ENCODE measurements around the gene SLC14A1. TPM values are rescaled to one million over a fixed set of nuclear protein-coding genes. Genes with fewer than 3 reads are reported as not detected.

SLC14A1 gene
- total and polyA plus RNA-seq, 2 of the 4 experiments (the other 2 are of a cell fraction) = 20.5 to 31.9 TPM

DNA sequence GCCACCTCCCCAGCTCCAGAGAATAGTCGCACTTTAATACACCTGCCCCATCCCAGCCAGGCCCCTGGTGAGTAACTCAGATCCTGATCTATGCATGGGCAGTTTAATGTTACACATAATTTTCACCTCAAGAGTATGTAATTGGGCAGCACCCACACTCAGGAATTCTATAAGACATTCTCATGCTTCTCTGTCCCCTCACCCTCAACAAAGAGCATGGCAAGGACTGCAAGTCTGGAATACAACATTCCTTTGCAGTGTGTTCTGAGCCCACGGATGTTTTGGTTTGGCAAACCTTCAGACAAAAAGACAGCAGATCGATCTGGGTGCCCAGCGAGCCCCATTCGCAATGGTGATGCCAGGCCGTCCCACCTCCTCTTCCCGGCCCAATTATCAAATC, 4.9 kb upstream of the SLC14A1 start:
- no peak overlapping the region for H3K4me2 ChIP-seq (ENCODE audit: low read depth, low read length)
- H4K20me1 ChIP-seq (ENCODE audit: insufficient read depth, low read length) = no peaks in the 10 kb centered on the region
- no peak overlapping the region for H3K4ac ChIP-seq (ENCODE audit: low read depth, low read length)
- no peak overlapping the region for H3K56ac ChIP-seq (ENCODE audit: extremely low read depth, insufficient read depth, low read length)
- 100% methylated on average over 4 of the region's 7 CpGs; no CpG with 5 or more reads in 1 of the 2 experiments for WGBS, 2 experiments (ENCODE audit: extremely low coverage in 2 of 2, insufficient read length in 1 of 2)
- H2AK5ac ChIP-seq (ENCODE audit: low read depth, low read length) = no peak overlapping the region; the same call in 1 of the 2 replicates
- no peak overlapping the region for H3K23ac ChIP-seq (ENCODE audit: low read depth, low read length)
- dilution Hi-C loops (cut with HindIII; ENCODE audit: low sequenced_read_pairs, unreplicated experiment) = no loop called here
- peak overlapping the region; percentile 46 for H2AFZ ChIP-seq (replicated peaks; ENCODE audit: low read length, poor library complexity)
- in situ Hi-C loops (cut with MboI; ENCODE audit: low sequenced_read_pairs) = no loop called here
- no peak overlapping the region for H4K91ac ChIP-seq (ENCODE audit: insufficient read depth, low read depth, low read length)
- H3K14ac ChIP-seq (replicated peaks; ENCODE audit: low read depth, low read length) = peak overlapping the region; percentile 24; the same call in 1 of the 2 replicates
- H3K4me3 ChIP-seq (ENCODE audit: insufficient read depth, low read depth, low read length) = no peak overlapping the region
- H4K5ac ChIP-seq (ENCODE audit: low read depth, low read length) = no peak overlapping the region
- ChIA-PET POLR2A (ENCODE audit: unreplicated experiment) (no interaction called here), CTCF (interaction anchor here (1.1 kb wide), 1 partner anchor 129 kb away, joined by 3 read pairs; no protein-coding TSS in a partner anchor)
- no peaks in the 10 kb centered on the region for H3K27me3 ChIP-seq (ENCODE audit: control insufficient read depth, insufficient read depth, low read length)
- intact Hi-C loops (cut with micrococcal nuclease) = no loop called here
- H4K8ac ChIP-seq (ENCODE audit: low read depth in 2 of 2, low read length in 2 of 2) = no peak overlapping the region
- no peak overlapping the region for H3K18ac ChIP-seq (ENCODE audit: low read depth, low read length)
- H3K9ac ChIP-seq (ENCODE audit: low read depth, low read length) = no peak overlapping the region
- H2BK20ac ChIP-seq (ENCODE audit: low read depth, low read length) = no peak overlapping the region
- H2BK120ac ChIP-seq (ENCODE audit: low read depth, low read length) = 0 out of 2 replicates have a peak overlapping the region, but pooled peaks have one; percentile 3
- H3K79me1 ChIP-seq (ENCODE audit: low read depth in 1 of 2, low read length in 2 of 2) = no peaks in the 10 kb centered on the region
- no peaks in the 10 kb centered on the region for H3K36me3 ChIP-seq (ENCODE audit: control insufficient read depth, insufficient read depth, low read length)
- peaks cover 12% of the 10 kb centered on the region for H3K9me1 ChIP-seq (ENCODE audit: insufficient read depth, low read length)
- peaks cover 14% of the 10 kb centered on the region for H3K4me1 ChIP-seq (ENCODE audit: control insufficient read depth, insufficient read depth, low read length)
- TF ChIP-seq USF2 (IDR thresholded peaks at IDR 0.05; ENCODE audit: low read depth, low read length) (no peak), RCOR1 (IDR thresholded peaks at IDR 0.05; ENCODE audit: insufficient replicate concordance, low read length) (no peak), MXI1 (IDR thresholded peaks at IDR 0.05; ENCODE audit: borderline replicate concordance, low read depth, low read length) (no peak), CEBPB (IDR thresholded peaks at IDR 0.05; ENCODE audit: low read depth, low read length) (no peak), MAZ (IDR thresholded peaks at IDR 0.05; ENCODE audit: borderline replicate concordance, low read depth, low read length) (no peak)
- no TSS peak for BruUV-seq (replicated peaks)
- no peak for DNase-seq
- H3K27ac ChIP-seq (ENCODE audit: insufficient read depth, low read length) = no peak overlapping the region
- peak overlapping the region; percentile 67 for H2AK9ac ChIP-seq (replicated peaks; ENCODE audit: low read depth, low read length, poor library complexity)
- no peaks in the 10 kb centered on the region for H3K9me3 ChIP-seq (ENCODE audit: control insufficient read depth, insufficient read depth, low read length)
- H2BK15ac ChIP-seq (ENCODE audit: low read depth, low read length) = no peak overlapping the region
- ATAC-seq (ENCODE audit: low read depth) = peak; percentile 29; the same call in 1 of the 2 replicates
- H2BK5ac ChIP-seq (ENCODE audit: low read depth, low read length, poor library complexity, severe bottlenecking) = no peak overlapping the region
